ENCODE results near the gene CCDC73. TPM values are rescaled to one million over a fixed set of nuclear protein-coding genes. Genes with fewer than 3 reads are reported as not detected.
"Not testable (repeated sequence)": the region's sequence is repeated elsewhere in the genome, so short reads cannot be mapped to it uniquely, and the experiment has no call there.

The CCDC73 gene
- total RNA-seq, 6 experiments from 2014 or later = 0.18 to 0.44 (median 0.26) TPM

DNA sequence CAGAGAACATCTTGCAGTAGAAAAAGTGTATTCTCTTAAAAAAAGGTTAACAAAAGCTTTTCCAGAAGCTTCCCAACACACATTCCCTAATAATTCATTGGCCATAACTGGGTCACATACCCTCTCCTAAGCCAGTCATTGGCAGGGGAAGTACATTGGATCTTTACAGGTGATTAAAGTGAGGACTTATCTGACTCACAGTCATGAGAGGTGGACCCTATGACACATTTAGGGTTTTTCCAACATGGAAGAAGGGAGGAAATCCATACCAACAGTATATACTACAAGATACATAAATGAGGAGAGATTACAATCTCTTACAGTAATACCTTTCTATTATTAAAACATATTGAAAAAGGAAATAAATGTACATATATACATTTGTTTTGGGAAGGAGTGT, 72.2 kb downstream of the CCDC73 start:
- intact Hi-C loops (cut with DNase I) = no loop called here
- ATAC-seq (no peak), DNase-seq (no peak)
- no peak overlapping the region for H3K27ac ChIP-seq
- H3K4me3 ChIP-seq = no peak overlapping the region
- no peaks in the 10 kb centered on the region for H3K36me3 ChIP-seq
- no peaks in the 10 kb centered on the region for H3K27me3 ChIP-seq
- no peaks in the 10 kb centered on the region for H3K4me1 ChIP-seq
- no peaks in the 10 kb centered on the region for H3K9me3 ChIP-seq
- TF ChIP-seq POLR2A (IDR thresholded peaks at IDR 0.05) = no peak
- TF ChIP-seq, protein P1, sequence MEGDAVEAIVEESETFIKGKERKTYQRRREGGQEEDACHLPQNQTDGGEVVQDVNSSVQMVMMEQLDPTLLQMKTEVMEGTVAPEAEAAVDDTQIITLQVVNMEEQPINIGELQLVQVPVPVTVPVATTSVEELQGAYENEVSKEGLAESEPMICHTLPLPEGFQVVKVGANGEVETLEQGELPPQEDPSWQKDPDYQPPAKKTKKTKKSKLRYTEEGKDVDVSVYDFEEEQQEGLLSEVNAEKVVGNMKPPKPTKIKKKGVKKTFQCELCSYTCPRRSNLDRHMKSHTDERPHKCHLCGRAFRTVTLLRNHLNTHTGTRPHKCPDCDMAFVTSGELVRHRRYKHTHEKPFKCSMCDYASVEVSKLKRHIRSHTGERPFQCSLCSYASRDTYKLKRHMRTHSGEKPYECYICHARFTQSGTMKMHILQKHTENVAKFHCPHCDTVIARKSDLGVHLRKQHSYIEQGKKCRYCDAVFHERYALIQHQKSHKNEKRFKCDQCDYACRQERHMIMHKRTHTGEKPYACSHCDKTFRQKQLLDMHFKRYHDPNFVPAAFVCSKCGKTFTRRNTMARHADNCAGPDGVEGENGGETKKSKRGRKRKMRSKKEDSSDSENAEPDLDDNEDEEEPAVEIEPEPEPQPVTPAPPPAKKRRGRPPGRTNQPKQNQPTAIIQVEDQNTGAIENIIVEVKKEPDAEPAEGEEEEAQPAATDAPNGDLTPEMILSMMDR (IDR thresholded peaks at IDR 0.05) = no peak

DNA sequence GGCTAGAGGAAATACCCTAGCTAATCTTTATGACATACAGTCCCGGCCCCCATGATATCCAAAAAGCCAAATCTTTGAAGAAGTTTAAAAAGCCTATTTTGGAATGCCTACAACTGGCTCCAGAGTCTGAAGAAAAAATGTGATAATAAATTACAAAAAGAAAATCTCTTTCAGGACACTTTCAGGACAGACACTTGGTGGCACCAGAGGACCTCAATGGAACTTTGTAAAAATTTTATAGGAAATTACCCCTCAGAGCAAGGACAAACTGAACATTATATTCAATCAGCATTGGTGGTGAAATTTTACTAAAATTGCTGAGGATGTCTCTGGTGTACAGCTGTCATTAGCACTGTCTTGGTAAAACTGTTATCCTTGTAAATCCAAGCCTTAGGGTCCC, 81.0 kb downstream of the CCDC73 start:
- no peak overlapping the region for H3K4me3 ChIP-seq
- no peaks in the 10 kb centered on the region for H3K27me3 ChIP-seq
- ATAC-seq = peak in 1 of 4 donors; percentile 42
- intact Hi-C loops (cut with DNase I) = no loop called here
- WGBS (ENCODE audit: insufficient coverage, low coverage, low lambda C conversion rate, missing lambda C conversion rate) = 27% methylated on average over 1 of the region's 1 CpG
- H3K27ac ChIP-seq = no peak overlapping the region
- peaks cover 0 to 3% (median 0%) of the 10 kb centered on the region in 4 donors for H3K4me1 ChIP-seq
- H3K36me3 ChIP-seq = no peaks in the 10 kb centered on the region
- no peaks in the 10 kb centered on the region for H3K9me3 ChIP-seq
- DNase-seq = no peak
- TF ChIP-seq, protein P1 (IDR thresholded peaks at IDR 0.05) = peak; percentile 26 to 35 (median 30)
- no peak for TF ChIP-seq POLR2A (IDR thresholded peaks at IDR 0.05)

DNA sequence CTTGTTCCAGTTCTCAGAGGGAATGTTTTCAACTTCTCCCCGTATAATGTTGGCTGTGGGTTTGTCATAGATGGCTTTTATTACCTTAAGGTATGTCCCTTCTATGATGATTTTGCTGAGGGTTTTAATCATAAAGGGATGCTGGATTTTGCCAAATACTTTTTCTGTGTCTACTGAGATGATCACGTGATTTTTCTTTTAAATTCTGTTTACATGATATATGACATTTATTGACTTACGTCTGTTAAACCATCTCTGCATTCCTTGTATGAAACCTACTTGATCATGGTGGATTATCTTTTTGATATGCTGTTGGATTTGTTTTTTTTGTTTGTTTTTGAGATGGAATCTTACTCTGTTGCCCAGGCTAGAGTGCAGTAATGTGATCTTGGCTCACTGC, 85.5 kb downstream of the CCDC73 start:
- H3K27me3 ChIP-seq; intact Hi-C loops (cut with DNase I); H3K9me3 ChIP-seq; H3K4me1 ChIP-seq; H3K36me3 ChIP-seq; H3K27ac ChIP-seq; DNase-seq; ATAC-seq; H3K4me3 ChIP-seq: not testable (repeated sequence)
- WGBS (ENCODE audit: insufficient coverage, low coverage, low lambda C conversion rate, missing lambda C conversion rate) = 80% methylated on average over 3 of the region's 3 CpGs

DNA sequence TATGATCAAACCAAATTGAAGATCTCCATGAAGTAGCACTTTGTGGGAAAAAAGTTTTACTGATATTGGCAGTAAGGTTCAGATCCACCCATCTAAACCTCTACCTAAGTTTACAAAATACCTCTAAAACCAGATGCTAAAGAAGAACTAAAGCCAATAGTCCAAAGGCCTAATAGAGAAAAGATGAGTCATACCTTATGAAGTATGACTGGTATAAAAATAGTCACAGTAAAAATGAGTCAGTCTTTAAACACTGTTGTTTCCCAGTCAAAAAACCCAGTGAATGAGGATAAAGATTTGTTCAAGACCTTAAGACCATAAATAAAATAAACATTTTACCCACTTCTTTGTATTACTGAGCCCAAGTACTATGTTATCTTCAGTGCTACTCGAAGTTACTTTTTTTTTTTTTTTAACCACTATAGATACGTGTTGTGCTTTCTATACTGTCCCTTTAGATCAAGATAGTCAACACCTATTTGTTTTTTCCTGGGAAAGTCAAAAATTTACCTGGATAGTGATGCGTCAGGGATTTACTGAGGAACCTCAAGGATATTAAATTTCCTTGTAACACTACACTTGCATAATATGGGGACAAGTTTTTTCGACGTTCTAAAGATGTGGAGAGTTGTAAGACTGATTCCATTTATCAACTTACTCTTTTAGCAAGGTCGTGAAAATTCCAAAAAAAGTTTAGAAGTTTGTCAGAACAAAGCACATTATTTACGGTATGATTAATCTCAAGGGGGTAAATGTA, 87.3 kb downstream of the CCDC73 start:
- Histone ChIP-seq H3K4me1 (no peaks in the 10 kb centered on the region), H3K27ac (no peak overlapping the region), H3K36me3 (no peaks in the 10 kb centered on the region), H3K9me3 (no peaks in the 10 kb centered on the region), H3K4me3 (no peak overlapping the region), H3K27me3 (no peaks in the 10 kb centered on the region)
- DNase-seq (no peak), ATAC-seq (peak in 2 of 4 donors; percentile 75 to 98)
- intact Hi-C loops (cut with DNase I) = no loop called here
- TF ChIP-seq POLR2A (IDR thresholded peaks at IDR 0.05) = no peak
- TF ChIP-seq, protein P1 (IDR thresholded peaks at IDR 0.05) = no peak
- 72% methylated on average over 7 of the region's 7 CpGs for WGBS (ENCODE audit: insufficient coverage, low coverage, low lambda C conversion rate, missing lambda C conversion rate)

DNA sequence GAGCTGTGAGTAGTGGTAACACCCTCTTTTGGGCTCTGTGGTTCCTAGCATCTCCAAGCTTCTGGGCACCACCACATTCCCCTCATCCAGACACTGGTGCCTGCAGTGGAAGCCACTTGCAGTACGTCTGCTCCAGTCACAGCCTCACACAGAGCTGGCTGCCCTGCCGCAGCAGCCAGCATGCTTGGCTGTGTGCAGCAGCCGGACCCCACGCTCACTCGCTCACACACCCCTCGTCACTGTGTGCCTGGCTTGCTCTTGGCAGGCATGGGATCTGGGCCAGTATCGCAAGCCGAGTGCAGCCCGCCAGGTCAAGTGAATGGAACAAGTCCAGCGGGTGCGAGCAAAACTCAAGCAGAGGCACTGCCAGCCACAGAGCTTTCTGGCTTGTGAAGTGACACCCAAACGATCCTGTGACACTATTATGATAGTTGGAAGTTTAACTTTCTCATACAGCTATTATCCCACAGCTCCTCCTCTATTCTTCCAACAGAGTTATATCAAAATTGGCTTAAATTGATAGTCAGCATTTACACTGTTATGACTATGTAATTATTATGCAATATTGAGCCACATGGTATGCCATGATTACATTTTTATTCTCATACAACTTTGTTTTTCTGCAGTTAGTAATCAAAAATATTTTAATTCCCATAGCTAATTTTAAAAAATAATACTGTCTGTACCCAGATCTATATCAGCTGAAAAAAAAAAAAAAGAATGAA, 89.0 kb downstream of the CCDC73 start:
- intact Hi-C loops (cut with DNase I) = no loop called here
- WGBS (ENCODE audit: insufficient coverage, low coverage, low lambda C conversion rate, missing lambda C conversion rate) = 40% methylated on average over 1 of the region's 12 CpGs
- H3K9me3 ChIP-seq = no peaks in the 10 kb centered on the region
- H3K4me1 ChIP-seq = no peaks in the 10 kb centered on the region
- DNase-seq (peak in 1 of 3 donors; percentile 14), ATAC-seq (no peak)
- H3K27ac ChIP-seq = no peak overlapping the region
- H3K4me3 ChIP-seq = no peak overlapping the region
- no peaks in the 10 kb centered on the region for H3K36me3 ChIP-seq
- no peak for TF ChIP-seq POLR2A (IDR thresholded peaks at IDR 0.05)
- TF ChIP-seq, protein P1 (IDR thresholded peaks at IDR 0.05) = no peak
- H3K27me3 ChIP-seq = no peaks in the 10 kb centered on the region

Measured in right lobe of liver (tissue), 6 donors.